GM18508 (cell line): ENCODE results near the gene SLC45A1.
"Not testable (repeated sequence)": the region's sequence is repeated elsewhere in the genome, so short reads cannot be mapped to it uniquely, and the experiment has no call there.

Experiments
- ATAC-seq: cut with Tn5 transposase; IDR thresholded peaks from one replicate; pipeline ENCODE4 v1.9.1; 2021; ENCODE audit warnings: moderate number of reproducible peaks; ENCODE audit not compliant: insufficient read depth, unreplicated experiment

Gene SLC45A1

GRCh38 chr1:8364528-8365442 lies 46.9 kb downstream of the SLC45A1 start:
- no peak for ATAC-seq

- no peak for ATAC-seq
These were observed 47.9 kb downstream of the SLC45A1 start for GRCh38 chr1:8365661-8366362.

DNA sequence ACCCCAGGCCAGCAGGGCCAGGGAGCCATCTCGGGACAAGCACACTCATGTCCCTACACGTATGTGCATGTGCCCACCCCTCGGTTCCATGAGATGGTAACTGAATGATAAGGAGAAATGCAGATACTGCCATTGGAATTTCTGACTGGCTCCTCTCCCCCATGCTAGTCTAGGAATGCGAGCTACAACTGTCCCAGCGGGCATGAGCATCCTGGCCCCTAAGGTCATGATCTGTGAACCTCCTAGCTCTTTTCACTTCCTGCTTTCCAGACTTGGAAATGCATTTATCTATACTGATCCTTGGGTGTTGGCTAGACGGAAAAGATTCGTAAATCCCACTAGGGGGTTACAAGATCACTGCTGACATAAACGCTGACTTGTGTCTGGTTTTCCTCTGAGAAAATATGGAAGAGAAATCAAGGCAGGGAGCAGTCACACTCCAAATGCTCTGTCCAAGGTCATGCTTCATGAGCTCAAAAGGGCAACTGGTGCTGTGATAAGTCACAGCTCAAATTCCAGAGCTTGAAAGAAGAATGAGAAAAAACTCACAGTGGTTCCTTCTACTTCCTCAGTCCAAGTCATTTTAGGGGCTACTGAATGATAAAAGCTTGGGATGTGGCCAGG lies 49.8 kb downstream of the SLC45A1 start:
- ATAC-seq: no peak

GRCh38 chr1:8368956-8369639 lies 51.2 kb downstream of the SLC45A1 start:
- no peak for ATAC-seq

DNA sequence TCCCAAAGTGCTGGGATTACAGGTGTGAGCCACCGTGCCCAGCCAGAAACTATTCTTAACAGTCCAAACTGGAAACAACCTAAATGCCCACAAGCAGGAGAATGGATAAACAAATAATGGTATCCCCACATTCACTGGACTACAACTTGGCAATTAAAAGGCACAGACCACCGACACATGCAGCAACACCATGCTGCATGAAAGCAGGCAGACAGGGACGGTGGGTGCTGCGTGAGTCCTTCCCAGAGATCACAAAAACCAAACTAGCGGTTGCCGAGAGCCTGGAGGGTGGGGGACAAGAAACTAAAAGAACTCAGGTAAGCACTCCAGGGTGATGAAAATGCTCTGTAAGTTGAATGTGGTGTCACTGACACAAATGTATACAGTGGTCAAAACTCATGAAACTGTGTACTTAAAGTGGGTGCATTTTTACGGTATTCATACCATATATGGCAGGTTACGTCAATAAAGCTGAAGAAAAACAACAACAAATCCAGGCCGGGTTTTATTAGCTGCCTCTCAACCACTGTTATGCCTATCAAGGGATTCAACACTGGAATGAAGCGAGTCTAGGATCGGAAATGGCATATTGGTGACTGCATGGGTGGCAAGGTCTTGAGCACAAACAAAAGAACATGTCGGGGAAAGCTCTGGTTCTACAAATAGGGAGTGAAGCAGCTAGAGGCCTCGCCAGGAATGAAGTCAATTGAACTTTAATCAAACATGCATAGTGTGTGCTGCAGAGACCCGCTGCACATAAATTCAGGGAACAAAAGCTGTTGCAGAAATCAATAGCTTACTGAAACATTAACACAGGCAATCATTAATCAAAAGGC lies 52.4 kb downstream of the SLC45A1 start:
- no peak for ATAC-seq

- no peak for ATAC-seq
These were observed 53.0 kb downstream of the SLC45A1 start for GRCh38 chr1:8370905-8371315.

GRCh38 chr1:8371372-8371991 lies 53.6 kb downstream of the SLC45A1 start:
- no peak for ATAC-seq

- no peak for ATAC-seq
These were observed 55.2 kb downstream of the SLC45A1 start for GRCh38 chr1:8373125-8373524.

GRCh38 chr1:8373581-8374241 lies 55.8 kb downstream of the SLC45A1 start:
- no peak for ATAC-seq

DNA sequence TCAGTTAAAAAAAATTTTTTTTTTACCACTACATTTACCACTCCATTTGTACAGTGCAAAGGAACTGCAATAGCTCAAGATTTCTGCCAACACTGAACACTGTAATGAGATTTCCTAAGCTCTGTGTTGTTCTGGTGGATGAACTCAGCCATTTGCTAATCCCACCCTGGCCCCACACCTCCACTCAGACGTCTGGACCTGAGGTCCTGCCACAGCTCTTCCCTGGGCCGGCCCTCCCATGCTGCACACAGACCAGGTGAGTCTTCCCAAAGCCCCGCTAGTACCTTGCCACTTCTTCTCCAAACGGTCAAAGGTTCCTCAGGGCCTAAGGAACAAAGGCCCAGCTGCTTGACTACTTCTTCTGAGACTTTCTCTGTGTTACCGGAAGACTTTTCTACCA lies 56.4 kb downstream of the SLC45A1 start:
- ATAC-seq: no peak

DNA sequence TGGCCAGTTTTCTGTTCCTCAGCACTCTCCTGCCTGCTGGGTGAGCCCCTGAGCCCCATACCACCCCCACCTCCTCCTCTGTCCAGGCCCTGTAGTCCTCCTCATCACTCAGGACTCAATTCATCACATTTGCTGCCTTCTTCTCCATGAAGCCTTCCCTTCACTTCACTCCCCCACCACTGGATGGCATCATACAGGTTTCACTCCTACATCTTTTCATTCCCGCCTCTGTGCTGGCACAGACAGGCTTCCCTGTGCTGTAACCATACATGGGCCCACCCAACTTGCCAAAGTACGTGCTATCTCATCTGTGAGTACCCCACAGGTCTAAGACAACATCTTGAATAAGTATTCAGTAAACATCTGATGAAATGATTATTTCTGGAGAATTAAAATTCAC lies 56.9 kb downstream of the SLC45A1 start:
- ATAC-seq: no peak

GRCh38 chr1:8376358-8376840 lies 58.5 kb downstream of the SLC45A1 start:
- no peak for ATAC-seq

- no peak for ATAC-seq
These were observed 59.5 kb downstream of the SLC45A1 start for GRCh38 chr1:8377271-8377981.

DNA sequence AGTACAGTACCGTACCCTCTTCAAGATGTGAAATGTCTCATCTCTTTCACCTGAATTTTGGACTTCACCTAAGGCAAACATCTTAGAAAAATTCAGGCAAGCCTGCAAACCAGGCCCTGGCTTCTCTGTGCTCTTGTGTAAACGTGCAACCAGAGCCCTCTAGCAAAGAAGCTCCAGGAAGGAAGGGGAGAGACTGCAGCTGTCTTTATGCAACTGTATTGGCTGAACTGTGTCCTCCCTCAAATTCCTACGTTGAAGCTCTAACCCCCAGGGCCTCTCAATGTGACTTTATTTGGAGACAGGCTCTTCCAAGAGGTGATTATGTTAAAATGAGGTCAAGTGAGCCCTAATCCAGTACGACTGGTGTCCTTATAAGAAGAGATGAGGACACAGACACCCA lies 60.3 kb downstream of the SLC45A1 start:
- no peak for ATAC-seq

- ATAC-seq: no peak
These were observed 61.1 kb downstream of the SLC45A1 start for GRCh38 chr1:8378981-8379470.

DNA sequence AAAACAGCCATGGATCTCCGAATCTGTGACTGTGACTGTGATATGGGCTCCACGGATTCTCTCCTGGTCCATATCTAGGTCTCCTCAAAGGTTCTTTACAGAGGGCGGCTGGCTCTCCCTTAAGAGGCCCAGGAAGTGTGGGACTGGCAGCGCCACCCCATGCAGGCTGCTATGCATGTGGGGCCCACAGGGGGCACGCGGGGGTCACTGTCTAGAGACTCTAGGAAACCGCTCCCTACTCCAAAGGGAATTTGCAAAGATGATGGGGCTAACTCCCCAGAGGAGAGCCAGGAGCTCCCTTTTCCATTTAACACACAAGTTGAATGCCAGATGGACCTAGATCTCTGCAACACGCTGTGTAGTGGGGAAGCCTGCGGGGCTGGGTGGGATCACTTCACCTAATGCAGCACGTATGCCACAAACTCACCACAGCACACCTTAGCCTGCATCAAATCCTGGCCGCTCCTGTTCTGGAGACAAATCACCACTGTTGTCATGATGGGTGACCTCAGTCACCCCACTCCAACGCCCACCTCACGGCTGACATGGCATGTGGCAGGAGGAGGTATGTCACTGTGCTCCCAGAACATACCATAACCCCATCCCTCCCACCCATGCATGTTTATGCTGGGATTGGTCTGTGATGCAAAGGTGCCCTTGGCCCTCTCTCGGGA lies 61.7 kb downstream of the SLC45A1 start:
- no peak for ATAC-seq

GRCh38 chr1:8380310-8380709 lies 62.4 kb downstream of the SLC45A1 start:
- not testable (repeated sequence) for ATAC-seq
